ENCODE measurements around the gene LIN7A. TPM values are rescaled to one million over a fixed set of nuclear protein-coding genes. Genes with fewer than 3 reads are reported as not detected.

The LIN7A gene
- total RNA-seq, 4 donors from 2014 or later = 5.0 to 28.2 (median 20.7) TPM

- TF ChIP-seq CTCF (IDR thresholded peaks at IDR 0.05) (no peak), POLR2A (IDR thresholded peaks at IDR 0.05) (no peak)
- H3K27ac ChIP-seq = no peak overlapping the region
- H3K4me3 ChIP-seq = no peak overlapping the region
- no peak for DNase-seq
- no peaks in the 10 kb centered on the region for H3K36me3 ChIP-seq
- no peaks in the 10 kb centered on the region for H3K27me3 ChIP-seq
- H3K9me3 ChIP-seq = no peaks in the 10 kb centered on the region
- H3K4me1 ChIP-seq = no peaks in the 10 kb centered on the region
Measured at GRCh38 chr12:80968326-80968725, 30.6 kb upstream of the LIN7A start.

- no peak for TF ChIP-seq CTCF (IDR thresholded peaks at IDR 0.05)
- TF ChIP-seq POLR2A (IDR thresholded peaks at IDR 0.05) = no peak
- DNase-seq = no peak
- Histone ChIP-seq H3K27ac (no peak overlapping the region), H3K36me3 (no peaks in the 10 kb centered on the region), H3K4me3 (no peak overlapping the region), H3K4me1 (no peaks in the 10 kb centered on the region), H3K9me3 (no peaks in the 10 kb centered on the region), H3K27me3 (no peaks in the 10 kb centered on the region)
Measured at GRCh38 chr12:80967565-80967964, 29.8 kb upstream of the LIN7A start.

GRCh38 chr12:80966001-80966400 lies 28.3 kb upstream of the LIN7A start:
- Histone ChIP-seq H3K4me3 (no peak overlapping the region), H3K36me3 (no peaks in the 10 kb centered on the region), H3K9me3 (no peaks in the 10 kb centered on the region), H3K4me1 (no peaks in the 10 kb centered on the region), H3K27ac (no peak overlapping the region), H3K27me3 (no peaks in the 10 kb centered on the region)
- no peak for TF ChIP-seq POLR2A (IDR thresholded peaks at IDR 0.05)
- no peak for TF ChIP-seq CTCF (IDR thresholded peaks at IDR 0.05)
- no peak for DNase-seq

- H3K36me3 ChIP-seq = no peaks in the 10 kb centered on the region
- H3K4me1 ChIP-seq = no peaks in the 10 kb centered on the region
- H3K27me3 ChIP-seq = no peaks in the 10 kb centered on the region
- no peak overlapping the region for H3K27ac ChIP-seq
- DNase-seq = no peak
- no peak overlapping the region for H3K4me3 ChIP-seq
- TF ChIP-seq POLR2A (IDR thresholded peaks at IDR 0.05) (no peak), CTCF (IDR thresholded peaks at IDR 0.05) (no peak)
- H3K9me3 ChIP-seq = no peaks in the 10 kb centered on the region
Measured at GRCh38 chr12:80958162-80958561, 20.4 kb upstream of the LIN7A start.

DNA sequence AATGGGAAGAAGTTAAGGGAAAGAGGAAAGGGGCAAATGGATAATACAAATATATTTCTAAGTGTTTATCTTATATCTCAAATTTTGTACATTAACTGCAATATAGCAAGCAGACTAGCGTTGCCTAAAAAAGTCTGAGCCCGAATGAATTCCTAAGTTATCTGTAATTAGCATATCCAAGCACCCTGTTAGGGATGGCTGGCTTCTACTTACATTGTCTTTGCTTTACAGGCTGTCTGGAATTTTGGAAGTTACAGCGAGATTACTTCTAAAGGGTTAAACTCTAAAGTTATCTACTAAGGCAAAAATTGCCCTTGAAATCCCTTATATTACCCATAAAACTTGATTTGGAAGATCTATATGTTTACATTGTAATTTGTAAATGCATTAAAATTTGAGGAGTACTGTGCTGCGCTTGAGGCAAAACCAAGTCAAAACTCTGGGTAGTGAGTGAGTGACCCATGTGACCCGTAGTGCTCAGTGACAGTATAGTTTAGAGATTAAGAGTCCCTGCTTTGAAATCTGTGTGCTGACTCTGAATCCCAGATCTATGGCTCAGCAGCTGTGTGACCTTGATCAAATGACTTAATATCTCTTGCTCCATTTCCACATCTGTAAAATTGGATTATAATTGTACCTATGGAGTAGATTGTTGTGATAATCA lies 17.3 kb upstream of the LIN7A start:
- DNase-seq = no peak
- no peak for TF ChIP-seq CTCF (IDR thresholded peaks at IDR 0.05)
- TF ChIP-seq POLR2A (IDR thresholded peaks at IDR 0.05) = no peak
- H3K4me1 ChIP-seq = no peaks in the 10 kb centered on the region
- H3K27me3 ChIP-seq = no peaks in the 10 kb centered on the region
- no peak overlapping the region for H3K27ac ChIP-seq
- H3K36me3 ChIP-seq = no peaks in the 10 kb centered on the region
- no peaks in the 10 kb centered on the region for H3K9me3 ChIP-seq
- no peak overlapping the region for H3K4me3 ChIP-seq

DNA sequence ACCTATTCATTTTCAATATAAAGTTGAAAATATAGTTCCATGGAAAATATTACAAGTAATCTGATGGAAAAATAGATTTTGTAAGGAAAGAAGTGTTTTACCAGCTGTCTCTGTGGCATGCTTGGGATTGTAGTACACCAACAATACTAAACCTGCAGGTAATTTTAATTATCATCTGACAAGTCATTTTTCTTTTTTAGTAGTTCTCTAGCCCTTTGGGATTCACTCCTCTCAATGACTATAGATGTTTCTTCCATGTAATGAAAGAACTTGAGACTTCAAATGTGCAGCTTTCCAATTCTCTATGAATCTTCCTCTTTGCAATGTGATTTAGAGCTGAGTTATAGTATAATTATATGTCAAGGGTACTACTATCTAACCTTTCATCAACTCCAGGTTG lies 14.7 kb upstream of the LIN7A start:
- Histone ChIP-seq H3K27me3 (no peaks in the 10 kb centered on the region), H3K9me3 (no peaks in the 10 kb centered on the region), H3K36me3 (no peaks in the 10 kb centered on the region), H3K4me1 (no peaks in the 10 kb centered on the region), H3K4me3 (no peak overlapping the region), H3K27ac (no peak overlapping the region)
- DNase-seq = no peak
- TF ChIP-seq POLR2A (IDR thresholded peaks at IDR 0.05) (no peak), CTCF (IDR thresholded peaks at IDR 0.05) (no peak)
